ENCODE data around the gene CHST7.

The CHST7 gene

DNA sequence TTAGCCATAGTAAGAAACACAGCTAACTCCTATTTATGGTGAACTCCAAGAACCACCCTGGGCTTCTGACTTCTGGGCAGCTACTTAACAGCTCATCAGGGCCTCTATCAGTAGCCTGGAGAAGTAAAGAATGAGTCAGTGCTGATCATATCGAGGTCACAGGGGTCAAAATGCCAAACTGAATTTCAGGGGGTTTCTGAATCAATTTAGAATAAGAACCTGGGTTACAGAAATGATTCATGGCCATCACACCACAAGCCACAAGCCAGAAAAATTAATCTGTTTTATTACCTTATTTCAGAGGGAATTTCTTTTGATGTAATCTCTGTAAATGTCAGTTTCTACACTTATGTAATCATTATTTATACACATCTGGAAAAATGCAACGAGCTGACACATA, 64.4 kb downstream of the CHST7 start:
- Histone ChIP-seq H3K23ac (ENCODE audit: low read length) (no peak overlapping the region), H3K9me3 (ENCODE audit: insufficient read depth, low read depth, low read length) (no peaks in the 10 kb centered on the region), H3K27me3 (ENCODE audit: insufficient read depth, low read length) (no peaks in the 10 kb centered on the region), H3K4me2 (ENCODE audit: low read length) (no peak overlapping the region), H2BK12ac (ENCODE audit: low read length) (no peak overlapping the region), H4K12ac (ENCODE audit: low read depth, low read length) (no peak overlapping the region), H4K8ac (ENCODE audit: low read depth, low read length) (no peak overlapping the region), H3K4me1 (ENCODE audit: control insufficient read depth in 1 of 2, insufficient read depth in 2 of 2, low read length in 2 of 2) (peaks cover 0 to 2% of the 10 kb centered on the region in 2 experiments), H3K4ac (ENCODE audit: low read depth, low read length) (no peak overlapping the region), H2AFZ (ENCODE audit: insufficient read depth, low read length, poor library complexity) (no peak overlapping the region), H3K4me3 (ENCODE audit: low read depth, low read length) (no peak overlapping the region), H3K27ac (ENCODE audit: low read depth, low read length) (no peak overlapping the region), H3K9ac (ENCODE audit: low read length) (no peak overlapping the region), H2BK120ac (ENCODE audit: insufficient read depth, low read length, poor library complexity) (no peak overlapping the region), H3K36me3 (ENCODE audit: control insufficient read depth in 1 of 2, insufficient read depth in 2 of 2, low read length in 2 of 2) (no peaks in the 10 kb centered on the region), H3K18ac (ENCODE audit: low read length) (no peak overlapping the region), H3K79me2 (ENCODE audit: control insufficient read depth, insufficient read depth, low read length, poor library complexity) (no peaks in the 10 kb centered on the region), H3K14ac (ENCODE audit: low read length) (no peak overlapping the region), H3K79me1 (ENCODE audit: low read length) (no peaks in the 10 kb centered on the region), H2AK5ac (ENCODE audit: low read length) (no peak overlapping the region), H4K91ac (ENCODE audit: low read depth, low read length) (no peak overlapping the region), H2BK5ac (ENCODE audit: low read depth, low read length, poor library complexity) (no peak overlapping the region)
- WGBS (ENCODE audit: extremely low coverage, insufficient coverage, insufficient read length): no CpG with 5 or more reads among the region's 2 CpGs
- peak in 1 of 2 donors; percentile 19 for DNase-seq

DNA sequence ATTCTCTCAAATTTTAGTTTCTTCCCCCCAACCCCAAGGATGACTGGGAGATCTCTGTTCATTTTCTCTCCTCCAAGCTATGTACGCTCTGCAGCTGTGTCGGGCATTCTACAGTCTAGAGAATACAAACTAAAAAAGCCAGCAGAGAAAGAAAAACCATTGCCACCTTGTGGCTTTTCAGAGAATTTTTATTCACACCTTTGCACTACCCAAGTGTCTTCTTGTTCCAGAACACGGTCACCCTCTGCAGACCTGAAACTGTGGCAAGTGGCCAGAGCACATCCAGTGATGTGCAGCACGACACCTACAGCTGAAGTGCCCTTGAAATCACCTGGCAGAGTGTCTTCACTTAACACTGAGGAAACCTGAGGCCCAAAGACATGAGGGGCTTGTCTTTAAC, 68.6 kb downstream of the CHST7 start:
- no peak overlapping the region for H3K14ac ChIP-seq (ENCODE audit: low read length)
- H2AFZ ChIP-seq (ENCODE audit: insufficient read depth, low read length, poor library complexity): no peak overlapping the region
- H3K4me1 ChIP-seq (ENCODE audit: control insufficient read depth in 1 of 2, insufficient read depth in 2 of 2, low read length in 2 of 2): peaks cover 9 to 10% of the 10 kb centered on the region in 2 experiments
- H3K9me3 ChIP-seq (ENCODE audit: insufficient read depth, low read depth, low read length): no peaks in the 10 kb centered on the region
- H3K4me2 ChIP-seq (ENCODE audit: low read length): no peak overlapping the region
- no peak overlapping the region for H3K4ac ChIP-seq (ENCODE audit: low read depth, low read length)
- no peak overlapping the region for H2BK120ac ChIP-seq (ENCODE audit: insufficient read depth, low read length, poor library complexity)
- peaks cover 0 to 4% of the 10 kb centered on the region in 2 experiments for H3K36me3 ChIP-seq (ENCODE audit: control insufficient read depth in 1 of 2, insufficient read depth in 2 of 2, low read length in 2 of 2)
- H3K9ac ChIP-seq (ENCODE audit: low read length): no peak overlapping the region
- no peak overlapping the region for H2BK5ac ChIP-seq (ENCODE audit: low read depth, low read length, poor library complexity)
- H2BK12ac ChIP-seq (ENCODE audit: low read length): no peak overlapping the region
- peak; percentile 17 to 55 for DNase-seq
- no peak overlapping the region for H4K8ac ChIP-seq (ENCODE audit: low read depth, low read length)
- H3K4me3 ChIP-seq (ENCODE audit: low read depth, low read length): no peak overlapping the region
- no peaks in the 10 kb centered on the region for H3K79me2 ChIP-seq (ENCODE audit: control insufficient read depth, insufficient read depth, low read length, poor library complexity)
- no peak overlapping the region for H3K23ac ChIP-seq (ENCODE audit: low read length)
- no CpG with 5 or more reads among the region's 4 CpGs for WGBS (ENCODE audit: extremely low coverage, insufficient coverage, insufficient read length)
- H4K12ac ChIP-seq (ENCODE audit: low read depth, low read length): no peak overlapping the region
- peaks cover 2% of the 10 kb centered on the region for H3K79me1 ChIP-seq (ENCODE audit: low read length)
- no peak overlapping the region for H3K18ac ChIP-seq (ENCODE audit: low read length)
- H3K27me3 ChIP-seq (ENCODE audit: insufficient read depth, low read length): no peaks in the 10 kb centered on the region
- H3K27ac ChIP-seq (ENCODE audit: low read depth, low read length): no peak overlapping the region
- no peak overlapping the region for H4K91ac ChIP-seq (ENCODE audit: low read depth, low read length)
- H2AK5ac ChIP-seq (ENCODE audit: low read length): no peak overlapping the region

DNA sequence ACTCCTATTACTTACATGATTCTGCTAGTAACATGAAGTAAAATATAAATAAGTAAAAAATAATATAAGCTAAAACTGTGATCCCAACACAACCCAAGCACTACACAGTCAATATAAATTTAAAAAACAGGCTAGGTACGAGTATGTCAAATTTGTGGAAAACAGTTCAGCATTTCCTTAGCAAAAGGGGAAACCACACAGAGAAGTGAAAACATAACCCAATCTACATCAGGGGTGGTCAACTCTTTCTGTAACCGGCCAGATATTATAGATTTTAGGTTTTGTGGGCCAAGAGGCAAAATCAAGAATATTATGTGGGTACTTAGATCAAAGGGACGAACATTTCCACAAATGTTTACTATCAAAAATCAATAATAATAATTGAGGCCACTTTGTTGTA, 70.1 kb downstream of the CHST7 start:
- Histone ChIP-seq H3K9ac (ENCODE audit: low read length) (no peak overlapping the region), H3K23ac (ENCODE audit: low read length) (no peak overlapping the region), H3K79me2 (ENCODE audit: control insufficient read depth, insufficient read depth, low read length, poor library complexity) (no peaks in the 10 kb centered on the region), H2AK5ac (ENCODE audit: low read length) (no peak overlapping the region), H3K27ac (ENCODE audit: low read depth, low read length) (no peak overlapping the region), H3K79me1 (ENCODE audit: low read length) (peaks cover 3% of the 10 kb centered on the region), H4K12ac (ENCODE audit: low read depth, low read length) (no peak overlapping the region), H3K4ac (ENCODE audit: low read depth, low read length) (no peak overlapping the region), H4K8ac (ENCODE audit: low read depth, low read length) (no peak overlapping the region), H3K4me1 (ENCODE audit: control insufficient read depth in 1 of 2, insufficient read depth in 2 of 2, low read length in 2 of 2) (peaks cover 13 to 15% of the 10 kb centered on the region in 2 experiments), H2BK120ac (ENCODE audit: insufficient read depth, low read length, poor library complexity) (no peak overlapping the region), H3K36me3 (ENCODE audit: control insufficient read depth in 1 of 2, insufficient read depth in 2 of 2, low read length in 2 of 2) (peaks cover 0 to 4% of the 10 kb centered on the region in 2 experiments), H3K9me3 (ENCODE audit: insufficient read depth, low read depth, low read length) (no peaks in the 10 kb centered on the region), H4K91ac (ENCODE audit: low read depth, low read length) (no peak overlapping the region), H3K18ac (ENCODE audit: low read length) (no peak overlapping the region), H3K4me3 (ENCODE audit: low read depth, low read length) (no peak overlapping the region), H2AFZ (ENCODE audit: insufficient read depth, low read length, poor library complexity) (no peak overlapping the region), H3K27me3 (ENCODE audit: insufficient read depth, low read length) (no peaks in the 10 kb centered on the region), H2BK12ac (ENCODE audit: low read length) (no peak overlapping the region), H3K14ac (ENCODE audit: low read length) (no peak overlapping the region), H2BK5ac (ENCODE audit: low read depth, low read length, poor library complexity) (no peak overlapping the region), H3K4me2 (ENCODE audit: low read length) (no peak overlapping the region)
- no peak for DNase-seq
- WGBS (ENCODE audit: extremely low coverage, insufficient coverage, insufficient read length): no CpG with 5 or more reads among the region's 3 CpGs

DNA sequence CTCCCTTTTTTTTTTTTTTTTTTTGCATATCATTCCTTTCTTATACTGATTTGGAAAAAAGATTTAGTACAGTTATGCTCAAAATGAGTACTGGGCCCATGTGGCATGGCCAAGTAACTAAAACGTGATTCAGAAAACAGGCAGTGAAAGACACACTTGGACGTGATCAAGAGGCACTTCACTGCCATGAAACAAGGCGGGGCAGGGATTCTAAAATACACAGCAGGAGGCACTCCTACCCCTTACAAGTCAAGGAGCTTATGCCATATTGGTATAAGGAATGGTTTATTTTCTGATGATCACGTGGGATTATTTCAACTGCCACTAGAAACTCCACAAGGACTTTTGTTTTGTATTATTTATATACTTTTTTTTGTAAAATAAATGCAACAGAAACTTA, 72.0 kb downstream of the CHST7 start:
- Histone ChIP-seq H3K9ac (ENCODE audit: low read length) (no peak overlapping the region), H2BK12ac (ENCODE audit: low read length) (no peak overlapping the region), H3K4ac (ENCODE audit: low read depth, low read length) (no peak overlapping the region), H3K14ac (ENCODE audit: low read length) (no peak overlapping the region), H3K9me3 (ENCODE audit: insufficient read depth, low read depth, low read length) (no peaks in the 10 kb centered on the region), H4K8ac (ENCODE audit: low read depth, low read length) (no peak overlapping the region), H3K4me3 (ENCODE audit: low read depth, low read length) (no peak overlapping the region), H3K4me2 (ENCODE audit: low read length) (no peak overlapping the region), H3K18ac (ENCODE audit: low read length) (no peak overlapping the region), H2BK120ac (ENCODE audit: insufficient read depth, low read length, poor library complexity) (no peak overlapping the region), H3K36me3 (ENCODE audit: control insufficient read depth in 1 of 2, insufficient read depth in 2 of 2, low read length in 2 of 2) (peaks cover 0 to 4% of the 10 kb centered on the region in 2 experiments), H4K91ac (ENCODE audit: low read depth, low read length) (peak overlapping the region; percentile 18), H2AK5ac (ENCODE audit: low read length) (no peak overlapping the region), H3K27ac (ENCODE audit: low read depth, low read length) (no peak overlapping the region), H3K4me1 (ENCODE audit: control insufficient read depth in 1 of 2, insufficient read depth in 2 of 2, low read length in 2 of 2) (peaks cover 15 to 16% of the 10 kb centered on the region in 2 experiments), H3K27me3 (ENCODE audit: insufficient read depth, low read length) (no peaks in the 10 kb centered on the region), H2BK5ac (ENCODE audit: low read depth, low read length, poor library complexity) (no peak overlapping the region), H3K79me2 (ENCODE audit: control insufficient read depth, insufficient read depth, low read length, poor library complexity) (no peaks in the 10 kb centered on the region), H3K23ac (ENCODE audit: low read length) (no peak overlapping the region), H2AFZ (ENCODE audit: insufficient read depth, low read length, poor library complexity) (no peak overlapping the region), H3K79me1 (ENCODE audit: low read length) (peaks cover 3% of the 10 kb centered on the region), H4K12ac (ENCODE audit: low read depth, low read length) (no peak overlapping the region)
- no peak for DNase-seq
- no CpG with 5 or more reads among the region's 4 CpGs for WGBS (ENCODE audit: extremely low coverage, insufficient coverage, insufficient read length)

All from trophoblast cell (in vitro differentiated cells and primary cell).